Lung microvascular endothelial cell (primary cell): ENCODE results near the gene CST3. TPM values are rescaled to one million over a fixed set of nuclear protein-coding genes. Genes with fewer than 3 reads are reported as not detected.
A peak's percentile ranks its signal among the peaks of the same experiment; 100 is the strongest.
"Not testable (repeated sequence)": the region's sequence is repeated elsewhere in the genome, so short reads cannot be mapped to it uniquely, and the experiment has no call there.

ENCODE experiments used
- DNase-seq, 2 donors: peaks; one replicate each; pipeline versions ENCODE4 v3.0.0 to v3.0.0-alpha.2; 2010; ENCODE audit warnings: low read depth in 2 of 2
- total RNA-seq: library from RNA; depleted of rRNA; stranded (reverse); fragments of >200 nt; gene quantifications from 2 replicates; pipeline ENCODE4 v1.2.1, GENCODE V29; 2014

Gene CST3
- total RNA-seq, 1 donor from 2014 or later, result 164 TPM

DNA sequence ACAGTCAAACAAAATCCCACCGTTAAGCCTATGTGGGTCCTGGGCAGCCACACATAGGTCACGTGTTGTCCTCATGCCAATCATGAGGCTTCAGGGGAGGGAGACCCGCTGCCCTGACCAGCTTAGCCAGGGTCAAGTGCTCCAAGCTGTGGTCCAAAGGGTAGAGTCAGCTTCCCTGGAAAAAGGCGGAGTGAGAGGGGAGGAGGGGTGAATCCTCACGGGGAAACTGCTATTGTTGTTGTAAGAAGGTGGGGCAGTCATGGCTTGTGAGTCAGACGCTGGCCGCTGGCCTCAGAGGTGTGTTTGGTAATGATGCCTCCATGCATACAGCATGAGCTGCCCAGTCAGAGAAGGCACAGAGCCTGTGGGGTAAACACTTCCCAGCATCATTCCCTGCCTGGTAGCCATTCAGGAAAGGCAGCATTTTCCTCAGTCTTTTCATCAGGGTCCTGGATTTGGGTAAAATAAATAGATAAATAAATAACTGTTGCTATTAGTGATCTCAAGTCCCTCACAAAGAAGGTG lies 8.7 kb downstream of the CST3 start:
- DNase-seq, result peak; percentile 82 to 86

DNA sequence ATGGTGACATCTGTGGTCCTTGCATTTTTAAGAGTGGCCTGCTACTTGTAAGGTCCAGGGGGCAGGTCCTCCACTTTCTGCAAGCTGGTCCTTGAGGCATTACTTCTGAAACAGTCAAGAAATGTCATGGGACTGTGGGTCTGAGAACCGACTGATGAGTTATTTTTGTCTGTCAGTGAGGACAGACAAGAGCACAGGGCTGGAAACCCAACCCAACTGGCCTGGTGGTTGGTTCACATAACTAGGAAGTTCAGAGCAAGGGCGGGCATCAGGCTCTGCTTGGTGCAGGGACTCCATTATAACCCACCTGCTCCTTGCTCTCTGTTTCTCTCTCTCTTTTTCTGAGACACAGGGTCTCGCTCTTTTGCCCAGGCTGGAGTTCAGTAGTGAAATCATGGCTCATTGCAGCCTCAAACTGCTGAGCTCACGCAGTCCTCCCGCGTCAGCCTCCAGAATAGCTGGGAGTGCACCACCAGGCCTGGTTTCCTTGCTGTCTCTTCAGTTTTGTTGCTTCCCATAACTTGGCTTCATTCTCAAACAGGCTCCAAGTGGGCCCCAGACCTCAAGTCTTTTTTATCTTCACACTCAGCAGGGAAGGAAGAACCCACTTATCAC lies 9.2 kb downstream of the CST3 start:
- no peak for DNase-seq

DNA sequence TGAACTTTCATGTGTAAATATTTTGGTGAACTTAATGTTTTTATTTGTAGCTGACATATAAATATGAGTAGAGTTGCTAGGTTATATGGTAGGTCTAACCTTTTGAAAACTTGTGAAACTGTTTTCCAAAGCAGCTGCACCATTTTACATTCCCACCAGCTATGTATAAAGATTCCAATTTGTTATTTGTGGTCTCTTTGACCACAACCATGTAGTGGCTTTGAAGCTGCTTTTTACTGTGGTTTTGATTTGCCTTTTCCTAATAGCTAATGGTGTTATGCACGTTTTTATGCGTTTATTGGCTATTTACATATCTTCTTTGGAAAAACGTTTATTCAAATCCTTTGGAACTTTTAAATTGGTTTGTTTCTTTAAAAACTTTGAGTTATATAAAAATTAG lies 10.3 kb downstream of the CST3 start:
- DNase-seq, result no peak

DNA sequence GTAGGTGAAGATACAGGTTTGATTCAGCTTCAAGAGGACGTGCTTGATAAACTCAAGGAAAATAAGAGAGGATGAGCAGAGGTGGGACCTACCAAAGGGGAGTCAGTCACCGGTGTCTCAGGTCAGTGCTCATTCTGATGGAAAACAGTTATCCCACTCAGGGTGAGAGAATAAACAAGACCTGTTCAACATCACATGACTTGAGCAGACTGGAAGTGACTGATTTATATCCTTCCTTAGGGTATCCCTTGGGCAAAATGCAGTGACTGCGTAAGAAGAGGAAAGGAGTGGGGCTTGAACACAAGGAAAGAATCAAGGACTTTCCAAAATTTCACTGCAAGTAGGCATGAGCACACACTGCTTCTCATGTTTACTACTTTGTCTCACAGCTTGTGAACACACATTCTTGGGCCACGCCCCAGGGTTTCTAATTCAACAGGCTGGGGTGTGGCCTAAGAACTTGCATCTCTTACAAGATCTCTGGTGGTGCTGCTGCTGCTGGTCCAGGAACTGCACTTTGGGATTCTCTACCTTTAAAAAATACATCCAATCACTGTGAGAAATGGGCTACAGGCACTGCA lies 11.6 kb downstream of the CST3 start:
- no peak for DNase-seq

DNA sequence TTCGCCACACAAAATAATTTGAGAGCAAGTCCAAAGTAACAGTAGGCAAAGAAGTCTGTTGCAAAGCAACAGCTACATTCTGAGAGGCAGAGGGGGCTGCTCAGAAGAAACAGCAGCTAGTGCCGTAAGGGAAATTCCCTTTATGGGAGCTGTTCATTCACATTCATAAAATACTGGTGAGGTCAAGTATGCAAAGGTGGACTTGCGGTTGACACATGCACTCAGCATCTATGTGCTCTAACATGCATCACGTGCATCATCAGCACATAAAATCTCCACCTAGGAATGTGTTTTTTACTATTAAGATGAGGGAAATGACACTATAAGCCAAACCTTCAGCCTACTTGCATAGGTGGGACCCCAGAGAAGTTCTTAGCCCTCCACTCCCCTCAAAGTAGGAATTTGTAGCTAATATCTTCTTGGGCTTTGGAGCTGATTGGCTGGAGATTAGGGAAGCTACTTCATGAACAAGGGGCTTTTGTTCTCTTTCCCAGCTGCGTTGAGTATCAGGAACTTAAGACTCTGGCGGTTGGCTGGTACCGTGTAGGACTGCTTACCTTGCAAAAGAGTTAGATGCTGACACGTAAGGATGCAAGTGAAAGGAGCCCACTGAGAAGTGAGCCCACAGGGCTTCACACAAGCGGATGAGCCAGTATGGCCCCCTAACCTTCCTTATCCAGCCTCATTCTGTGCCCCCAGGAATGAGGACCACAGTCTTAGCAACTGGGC lies 12.4 kb downstream of the CST3 start:
- no peak for DNase-seq

DNA sequence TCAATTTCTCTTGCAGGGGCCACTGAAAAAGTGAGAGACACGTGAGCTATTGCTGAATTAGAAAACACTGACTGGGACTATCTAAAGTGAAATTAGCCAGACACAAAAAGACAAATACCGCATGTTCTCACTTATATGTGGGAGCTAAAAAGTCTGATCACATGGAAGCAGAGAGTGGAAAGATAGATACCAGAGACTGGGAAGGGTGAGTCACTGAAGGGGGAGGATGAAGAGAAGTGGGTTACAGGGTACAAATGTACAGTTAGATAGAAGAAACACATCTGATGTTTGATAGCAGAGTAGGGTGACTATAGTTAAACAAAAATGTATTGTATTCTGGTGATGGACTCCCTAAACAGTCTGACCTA lies 13.4 kb downstream of the CST3 start:
- DNase-seq, result peak in 1 of 2 donors; percentile 40

DNA sequence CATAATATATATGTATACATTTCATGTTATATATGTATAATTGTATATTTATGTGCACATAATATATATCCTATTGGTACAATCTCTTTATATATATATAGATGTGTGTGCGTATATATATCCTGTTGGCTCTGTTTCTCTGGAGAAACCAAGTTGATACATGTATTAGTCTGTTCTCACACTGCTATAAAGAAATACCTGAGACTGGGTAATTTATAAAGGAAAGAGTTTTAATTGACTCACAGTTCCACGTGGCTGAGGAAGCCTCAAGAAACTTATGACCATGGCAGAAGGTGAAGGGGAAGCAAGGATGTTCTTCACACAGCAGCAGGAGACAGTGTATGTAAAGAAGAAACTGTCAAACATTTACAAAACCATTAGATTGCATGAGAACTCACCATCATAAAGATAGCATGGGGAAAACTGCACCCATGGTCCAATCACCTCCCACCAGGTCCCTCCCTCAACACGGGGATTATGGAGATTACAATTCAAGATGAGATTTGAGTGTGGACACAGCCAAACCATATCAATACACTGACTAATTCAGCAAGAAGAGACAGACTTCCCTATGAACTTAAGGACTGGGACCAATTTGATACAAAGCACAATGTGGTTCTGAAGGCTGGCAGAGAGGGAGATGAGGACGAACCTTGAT lies 14.0 kb downstream of the CST3 start:
- no peak for DNase-seq

DNA sequence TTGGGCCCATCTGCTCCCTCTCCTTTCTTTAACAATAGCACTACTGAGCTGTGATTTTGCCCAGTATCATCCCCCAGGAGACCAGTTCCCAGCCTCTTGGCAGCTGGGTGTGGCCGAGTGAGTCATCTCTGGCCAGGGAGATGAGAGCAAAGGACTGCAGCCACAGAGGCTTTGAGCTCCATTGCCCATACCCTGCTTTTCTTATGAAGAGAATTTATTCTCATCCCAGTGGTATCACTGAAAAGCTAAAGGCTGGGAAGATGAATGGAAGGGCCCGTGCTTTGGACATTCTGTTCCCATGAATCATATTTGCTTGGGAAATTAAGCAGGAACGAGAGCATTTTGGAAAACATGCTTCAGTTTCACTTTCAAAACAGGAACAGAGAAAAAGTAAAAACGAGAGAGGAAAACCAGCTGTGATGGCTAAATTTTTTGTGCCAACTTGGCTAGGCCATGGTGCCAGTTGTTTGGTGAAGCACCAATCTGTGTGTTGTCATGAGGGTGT lies 14.9 kb downstream of the CST3 start:
- DNase-seq, result peak; percentile 71 to 84

DNA sequence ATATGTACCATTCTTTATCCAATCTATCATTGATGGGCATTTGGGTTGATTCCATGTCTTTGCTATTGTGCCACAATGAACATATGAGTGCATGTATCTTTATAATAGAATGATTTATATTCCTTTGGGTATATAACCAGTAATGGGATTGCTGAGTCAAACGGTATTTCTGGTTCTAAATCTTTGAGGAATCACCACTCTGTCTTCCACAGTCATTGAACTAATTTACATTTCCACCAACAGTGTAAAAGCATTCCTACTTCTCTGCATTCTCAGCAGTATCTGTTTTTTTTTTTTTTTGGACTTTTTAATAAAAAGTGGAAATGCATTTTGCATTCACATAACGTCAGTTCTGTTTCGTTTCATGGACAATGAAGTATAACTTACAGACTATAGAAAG lies 15.4 kb downstream of the CST3 start:
- DNase-seq, result not testable (repeated sequence)

DNA sequence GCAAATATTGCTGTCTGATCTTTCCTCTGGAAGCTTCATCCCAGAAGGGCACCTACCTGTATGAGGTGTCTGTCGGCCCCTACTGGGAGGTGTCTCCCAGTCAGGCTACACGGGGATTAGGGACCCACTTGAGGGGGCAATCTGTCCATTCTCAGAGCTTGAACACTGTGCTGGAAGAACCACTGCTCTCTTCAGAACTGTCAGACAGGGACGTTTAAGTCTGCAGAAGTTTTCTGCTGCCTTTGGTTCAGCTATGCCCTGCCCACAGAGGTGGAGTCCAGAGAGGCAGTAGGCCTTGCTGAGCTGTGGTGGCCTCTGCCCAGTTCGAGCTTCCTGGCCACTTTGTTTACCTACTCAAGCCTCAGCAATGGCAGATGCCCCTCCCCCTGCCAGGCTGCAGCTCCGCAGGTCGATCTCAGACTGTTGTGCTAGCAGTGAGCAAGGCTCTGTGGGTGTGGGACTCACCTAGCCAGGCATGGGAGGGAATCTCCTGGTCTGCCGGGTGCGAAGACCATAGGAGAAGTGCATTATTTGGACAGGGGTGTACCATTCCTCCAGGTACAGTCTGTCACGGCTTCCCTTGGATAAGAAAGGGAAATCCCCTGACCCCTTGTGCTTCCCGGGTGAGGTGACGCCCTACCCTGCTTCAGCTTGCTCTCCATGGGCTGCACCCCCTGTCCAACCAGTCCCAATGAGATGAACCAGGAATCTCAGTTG lies 16.9 kb downstream of the CST3 start:
- DNase-seq, result not testable (repeated sequence)

DNA sequence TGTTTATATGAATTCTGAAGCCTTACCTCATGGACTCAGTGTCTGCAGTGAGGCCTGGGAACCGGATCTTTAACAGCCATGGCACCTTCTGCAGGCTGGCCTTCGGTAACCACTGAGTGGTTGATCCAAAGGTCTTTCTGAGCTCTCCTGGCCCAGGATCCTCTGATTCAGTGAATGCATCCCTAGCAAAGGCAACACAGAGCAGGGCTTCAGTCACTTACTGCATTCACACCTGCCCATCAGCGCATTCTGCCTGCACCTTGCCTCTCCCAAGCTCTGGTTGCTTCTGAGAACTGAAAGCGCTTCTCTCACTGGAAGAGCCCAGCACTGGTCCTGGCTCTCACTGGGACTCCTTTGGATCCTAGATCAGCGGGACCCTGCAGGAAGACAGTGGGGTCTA lies 23.6 kb downstream of the CST3 start:
- DNase-seq, result no peak

DNA sequence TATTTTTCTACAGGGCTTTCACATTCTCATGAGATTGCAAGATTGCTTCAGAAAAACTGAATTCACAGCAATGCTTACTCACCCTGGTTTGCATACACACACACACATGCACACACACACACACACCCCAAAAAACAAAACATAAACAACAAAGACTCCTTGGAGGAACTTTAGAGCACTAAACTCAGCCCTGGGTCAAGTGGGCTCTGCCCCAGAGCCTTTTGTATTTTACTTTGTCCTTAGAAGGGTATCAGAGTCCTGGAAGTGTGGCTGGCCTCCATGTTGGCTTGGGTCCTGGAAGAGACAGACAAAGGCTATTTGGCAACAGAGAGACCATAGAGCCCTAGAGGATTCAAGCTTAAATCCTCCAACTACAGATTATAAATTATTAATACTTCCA lies 24.1 kb downstream of the CST3 start:
- no peak for DNase-seq

DNA sequence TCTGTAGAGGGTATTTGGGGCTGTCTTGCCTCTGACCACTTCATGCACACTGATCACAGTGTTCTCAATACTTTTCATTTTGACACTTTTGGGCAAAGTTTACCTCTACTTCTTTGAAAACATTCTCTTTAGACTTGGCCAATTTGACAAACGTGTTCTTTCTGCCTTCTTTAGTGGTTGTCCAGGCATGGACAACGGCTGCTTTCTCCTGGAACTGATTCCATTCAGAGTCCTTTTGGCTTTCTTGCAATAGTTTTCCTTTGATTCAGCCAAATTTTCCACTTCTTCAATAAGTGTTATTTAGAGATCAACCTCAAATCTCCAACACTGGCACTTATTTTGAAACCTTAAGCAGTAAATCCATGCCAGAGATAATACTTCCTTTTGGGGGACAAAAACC lies 25.4 kb downstream of the CST3 start:
- DNase-seq, result no peak

DNA sequence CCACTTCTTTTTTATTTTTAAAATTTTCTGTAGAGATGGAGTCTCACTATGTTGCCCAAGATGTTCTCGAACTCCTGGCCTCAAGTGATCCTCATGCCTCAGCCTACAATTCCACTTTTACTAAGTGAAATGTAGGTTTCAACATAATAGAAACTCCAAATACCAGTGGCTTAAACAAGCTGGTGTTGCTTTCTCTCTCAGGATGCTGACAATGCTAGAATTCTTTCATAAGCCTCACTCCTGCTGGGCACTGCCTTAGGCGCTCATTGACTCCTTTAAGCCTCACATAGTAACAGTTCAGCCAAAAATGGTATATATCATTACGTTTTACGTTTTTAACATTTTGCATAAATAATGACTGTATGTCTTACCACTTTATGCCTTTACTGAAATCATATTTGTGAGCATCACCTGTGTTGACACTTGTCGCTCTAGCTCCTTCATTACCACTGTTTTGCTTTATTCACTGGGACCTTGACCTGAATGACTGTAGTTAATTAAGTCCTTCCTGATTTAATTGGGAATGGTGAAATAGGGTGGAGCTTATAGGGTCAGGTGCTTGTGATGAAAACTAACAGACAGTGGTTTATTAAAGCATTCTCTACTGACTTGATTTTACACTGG lies 28.2 kb downstream of the CST3 start:
- DNase-seq, result no peak

DNA sequence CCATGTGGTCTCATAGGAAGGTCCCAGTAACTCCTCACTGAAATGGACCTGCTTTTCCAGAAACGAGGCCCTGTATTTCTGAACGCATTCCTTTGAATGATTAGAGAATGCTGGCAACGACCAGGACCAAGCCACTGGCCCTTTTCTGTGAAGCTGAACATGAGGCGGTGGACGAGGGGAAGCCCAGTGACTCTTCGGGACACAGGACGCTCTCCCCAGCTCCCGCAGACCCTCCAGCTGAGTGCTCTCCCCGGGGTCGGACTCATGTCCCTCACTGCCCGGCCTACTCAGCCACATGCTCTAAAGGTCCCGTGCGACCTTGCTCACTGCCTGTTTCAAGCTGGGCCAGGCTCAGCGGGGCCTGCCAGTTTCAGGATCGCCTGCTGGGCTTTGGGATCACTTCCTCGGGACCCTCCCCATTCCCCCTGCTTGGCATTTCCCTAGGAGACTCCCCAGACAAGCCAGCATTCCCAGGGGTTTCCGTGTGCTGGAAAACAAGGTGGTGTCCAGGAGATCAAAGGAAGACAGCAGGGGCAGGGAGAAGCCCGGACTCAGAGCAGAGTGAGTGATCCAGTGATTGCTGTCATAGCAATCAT lies 29.4 kb downstream of the CST3 start:
- no peak for DNase-seq

DNA sequence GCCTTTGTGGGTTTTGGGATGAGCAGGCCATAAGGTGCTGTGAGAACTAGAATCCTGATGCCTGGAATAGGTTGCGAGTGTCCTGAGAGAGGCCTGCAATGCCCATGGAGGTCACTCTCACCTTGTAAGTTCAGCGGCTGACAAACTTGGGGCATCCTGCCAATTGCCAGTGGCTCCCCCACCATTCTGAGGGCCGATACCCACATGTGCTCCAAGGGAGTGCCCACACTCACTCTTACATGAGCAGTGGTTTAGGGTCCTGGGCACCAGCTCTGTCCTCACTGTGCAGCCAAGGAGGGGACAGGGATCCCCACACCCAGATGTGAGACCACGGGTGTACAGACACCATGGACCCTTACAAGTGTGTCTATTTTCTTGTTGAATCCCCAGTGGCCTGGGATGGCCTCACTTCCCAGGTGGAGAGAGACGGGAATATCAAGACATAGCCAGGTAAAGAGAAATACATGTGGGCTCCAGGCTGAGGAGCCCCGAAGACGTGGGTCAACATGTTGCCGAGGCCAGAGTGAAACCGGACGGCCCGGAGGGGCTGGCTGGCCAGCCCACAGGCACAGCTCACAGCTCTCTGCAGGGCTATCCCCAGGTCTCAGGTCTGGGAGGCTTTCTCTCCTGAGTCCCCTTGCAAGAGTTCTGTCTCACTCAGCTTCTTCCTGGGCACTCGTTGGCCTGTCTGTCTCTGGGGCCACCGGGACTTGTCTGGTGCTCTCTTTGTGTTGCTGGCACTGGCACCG lies 30.1 kb downstream of the CST3 start:
- DNase-seq, result no peak

DNA sequence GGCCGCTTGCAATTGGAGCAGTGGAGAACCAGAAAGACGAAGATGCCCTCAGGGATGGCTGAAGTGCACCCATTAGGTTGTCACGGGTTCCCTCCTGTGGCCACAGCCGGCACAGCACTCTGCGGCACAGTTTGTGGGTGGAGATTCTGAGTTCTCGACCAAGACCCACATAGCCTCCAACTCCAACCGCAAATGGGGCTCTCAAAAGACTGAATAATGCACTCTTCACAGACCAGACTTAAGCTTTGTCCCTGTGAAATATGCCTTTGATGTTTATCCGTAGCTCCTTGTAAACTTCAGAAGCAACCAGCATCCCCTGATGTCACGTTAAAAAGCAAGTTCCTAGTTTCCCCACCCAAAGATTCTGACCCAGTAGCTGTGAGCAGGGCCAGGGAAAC lies 31.1 kb downstream of the CST3 start:
- DNase-seq, result peak; percentile 67 to 71

DNA sequence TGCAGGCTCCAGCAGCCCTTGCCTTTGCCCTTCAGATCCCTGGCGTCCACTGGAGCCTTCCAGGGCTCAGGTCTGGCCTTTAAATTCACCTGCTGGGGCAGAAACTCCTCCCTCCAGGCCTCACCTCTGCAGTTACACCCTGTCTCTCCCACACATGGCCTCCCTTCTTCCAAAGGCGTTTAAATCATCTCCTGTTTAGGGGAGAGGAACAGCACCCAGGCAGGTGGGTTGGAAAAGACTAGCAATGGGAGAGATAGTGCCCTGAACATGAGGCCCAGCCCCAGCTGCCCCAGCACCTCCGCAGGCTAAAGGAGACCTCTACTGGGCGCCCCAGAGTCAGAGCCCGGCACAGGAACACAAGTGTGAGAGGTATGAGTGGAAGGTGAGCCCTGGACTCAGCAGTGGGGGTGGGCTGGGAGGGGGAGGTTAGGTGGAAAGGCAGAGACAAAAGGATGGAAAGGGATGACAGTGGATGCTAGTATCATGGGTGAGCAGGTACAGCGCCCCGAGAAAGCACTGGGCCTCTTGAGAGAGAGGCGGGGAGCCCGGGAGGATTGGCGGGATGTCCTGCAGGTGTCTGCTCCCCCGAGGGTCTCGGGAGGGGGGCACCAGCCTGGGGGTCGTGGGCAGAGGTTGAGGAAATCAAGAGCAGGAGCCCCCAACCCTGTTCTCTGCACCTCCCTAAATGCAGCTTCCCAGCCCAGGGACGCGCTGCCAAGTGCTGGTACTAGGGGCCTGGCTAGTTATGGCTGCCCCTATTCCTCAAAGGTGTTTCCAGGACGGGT lies 31.7 kb downstream of the CST3 start, which contains the start of gene CST9:
CST9 (minus strand) TSS at position 51 of the 785 bp plus-strand sequence. CDS start 53 bp downstream, outside the sequence.
- DNase-seq, result no peak

DNA sequence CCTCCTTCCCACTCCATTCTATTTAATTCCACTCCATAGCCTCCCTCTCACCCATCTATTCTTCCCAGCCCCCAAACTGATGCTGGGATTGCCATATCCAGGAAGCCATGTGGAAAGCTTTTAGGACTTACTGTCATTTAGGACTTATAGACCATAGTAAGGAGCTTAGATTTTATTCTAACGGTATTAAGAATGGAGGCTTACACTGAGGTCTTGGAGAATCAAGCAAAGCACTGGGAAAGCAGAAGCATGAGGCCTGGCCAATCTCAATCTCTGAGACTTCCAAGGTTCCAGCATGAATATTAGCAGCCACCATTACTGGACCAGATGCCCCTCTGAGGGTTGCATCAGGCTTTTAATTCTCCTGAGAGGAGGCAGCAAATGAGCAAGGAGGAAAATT lies 33.4 kb downstream of the CST3 start:
- DNase-seq, result no peak
